Spleen (tissue), 11 donors: ENCODE measurements around the gene SPACA7. TPM values are rescaled to one million over a fixed set of nuclear protein-coding genes. Genes with fewer than 3 reads are reported as not detected.

Experiments used
- DNase-seq: peaks from one replicate; pipeline ENCODE4 v3.0.0-alpha.2; 2020
- H3K27ac ChIP-seq, 8 donors: fragments of 200-600 bp; sonication (generic) in 7 of 8; 1 replicate in 4 of 8; 2 replicates in 4 of 8; pipeline versions ENCODE4 v1.5.0 to v1.8.0; 2016 to 2021; ENCODE audit warnings: inconsistent platforms in 4 of 8, mild to moderate bottlenecking in 4 of 8, moderate library complexity in 1 of 8
- H3K27me3 ChIP-seq, 7 donors: fragments of 200-600 bp; sonication (generic) in 6 of 7; replicated peaks in 1 of 7; 1 replicate in 4 of 7; 2 replicates in 3 of 7; pipeline versions ENCODE4 v1.5.0 to v1.8.0; 2016 to 2021; ENCODE audit warnings: inconsistent platforms in 3 of 7, mild to moderate bottlenecking in 1 of 7
- H3K36me3 ChIP-seq, 6 donors: fragments of 200-600 bp; sonication (generic) in 5 of 6; 1 replicate in 4 of 6; 2 replicates in 2 of 6; pipeline versions ENCODE4 v1.5.0 to v1.8.0; 2016 to 2021; ENCODE audit warnings: inconsistent platforms in 2 of 6
- H3K4me1 ChIP-seq, 6 donors: fragments of 200-600 bp; sonication (generic) in 5 of 6; 1 replicate in 3 of 6; 2 replicates in 3 of 6; pipeline versions ENCODE4 v1.5.0 to v1.8.0; 2016 to 2021; ENCODE audit warnings: inconsistent platforms in 3 of 6
- H3K4me3 ChIP-seq, 8 donors: fragments of 200-600 bp; sonication (generic) in 7 of 8; 1 replicate in 4 of 8; 2 replicates in 4 of 8; pipeline versions ENCODE4 v1.5.0 to v1.8.0; 2016 to 2021; ENCODE audit warnings: inconsistent platforms in 4 of 8, mild to moderate bottlenecking in 4 of 8, moderate library complexity in 2 of 8
- H3K9me3 ChIP-seq, 8 donors: fragments of 200-600 bp; sonication (generic) in 7 of 8; 1 replicate in 4 of 8; 2 replicates in 4 of 8; pipeline versions ENCODE4 v1.5.0 to v1.8.0; 2016 to 2021; ENCODE audit warnings: inconsistent platforms in 4 of 8
- CTCF ChIP-seq, 11 experiments: fragments of 200-600 bp in 7 of 11; fragments of 450-650 bp in 4 of 11; sonication (generic) in 4 of 11; IDR thresholded peaks in 8 of 11; conservative IDR thresholded peaks in 3 of 11; 1 replicate in 7 of 11; 2 replicates in 4 of 11; pipeline versions ENCODE4 v1.4.0 to v1.8.0; 2016 to 2021; ENCODE audit warnings: antibody characterized with exemption in 11 of 11, inconsistent platforms in 4 of 11, mild to moderate bottlenecking in 1 of 11
- POLR2A ChIP-seq, 3 donors: fragments of 450-650 bp; IDR thresholded peaks; one replicate each; pipeline ENCODE4 v1.5.1; 2017; ENCODE audit warnings: antibody characterized with exemption in 3 of 3, mild to moderate bottlenecking in 1 of 3
- POLR2AphosphoS5 ChIP-seq, 3 donors: sonication (generic); formaldehyde crosslinking; IDR thresholded peaks; one replicate each; pipeline ENCODE4 v1.5.1; 2017; ENCODE audit warnings: antibody characterized with exemption in 3 of 3
- WGBS, 5 donors: extraction: QIAGEN DNeasy Blood & Tissue Kit in 3 of 5; methylation state at CpG; one replicate each; pipeline versions ENCODE4 v1.1.5 to v1.1.7; 2013 to 2018; 5-methylcytosine and 5-hydroxymethylcytosine counted together
- intact Hi-C: fragments of 100-400 bp; cut with DNase I; formaldehyde crosslinking; loops from one replicate; pipeline ENCODE4 v1.15.0; 2023; ENCODE audit warnings: low total_unique reads
- polyA plus RNA-seq, 3 donors: library from polyadenylated mRNA; stranded (reverse); fragments of 200-250 nt; gene quantifications; one replicate each; pipeline ENCODE4 v1.2.1, GENCODE V29; 2013
- total RNA-seq, 7 donors: library from RNA; depleted of rRNA in 3 of 7; stranded (reverse); fragments of >200 nt in 3 of 7; fragmentation: NEBNext Ultra II Directional in 4 of 7; extraction: Animal tissue kit (Norgen Biotek cat#: 25700) in 4 of 7; gene quantifications; one replicate each; pipeline versions ENCODE4 v1.1.0 to v1.2.1, GENCODE V29; 2016 to 2021
- donor health status: healthy with polysubstance abuse.
- donor health status: DM: no; HTN: no; CAD: no; lungs with moderate emphysema.
- donor health status: DM: no; HTN: no; CAD: no.
- donor health status: Bipolar disorder and iron deficiency.
- donor health status: healthy.
- donor health status: DM: no; HTN: no; CAD: no.
- donor health status: DM: yes; HTN: yes; CAD: no.

Gene SPACA7
- total and polyA plus RNA-seq, 10 donors, result not detected

DNA sequence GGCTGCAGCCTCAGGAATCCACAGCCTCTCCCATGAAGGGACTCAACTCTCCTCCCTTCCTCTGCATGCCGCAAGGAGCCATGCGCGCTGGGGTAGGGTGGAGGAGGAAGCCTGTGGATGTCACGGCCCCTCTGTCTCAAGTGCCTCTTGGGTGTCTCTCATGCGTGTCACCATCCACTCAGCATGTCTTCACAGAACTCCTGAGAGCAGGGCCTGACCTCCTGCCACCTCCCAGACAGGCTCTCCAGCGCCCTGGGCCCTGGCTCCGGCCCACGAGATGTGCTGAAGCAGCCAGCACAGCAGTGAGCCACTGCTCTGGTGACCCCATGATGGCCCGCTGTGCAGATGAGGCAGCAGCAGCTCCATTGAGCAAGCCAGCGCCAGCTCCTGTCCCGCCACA lies 25.9 kb upstream of the SPACA7 start:
- intact Hi-C loops, result no loop called here
- peak; percentile 56 for DNase-seq
- no peak for TF ChIP-seq CTCF (IDR thresholded peaks at IDR 0.05 in 8 of 11, conservative IDR thresholded peaks at IDR 0.05 in 3 of 11)
- no peak for TF ChIP-seq POLR2AphosphoS5 (IDR thresholded peaks at IDR 0.05)
- TF ChIP-seq POLR2A (IDR thresholded peaks at IDR 0.05), result no peak
- Histone ChIP-seq H3K4me3 (no peak overlapping the region), H3K36me3 (no peaks in the 10 kb centered on the region), H3K4me1 (no peaks in the 10 kb centered on the region), H3K9me3 (no peaks in the 10 kb centered on the region), H3K27me3 (peaks cover 0 to 76% (median 20%) of the 10 kb centered on the region in 7 donors), H3K27ac (no peak overlapping the region)
- WGBS, 5 donors, result 57 to 90% (median 83%) methylated on average over 7 to 11 of the region's 11 CpGs

GRCh38 chr13:112351825-112352224 lies 24.3 kb upstream of the SPACA7 start:
- WGBS, 5 donors, result 30 to 40% (median 35%) methylated on average over 8 of the region's 8 CpGs
- TF ChIP-seq POLR2A (IDR thresholded peaks at IDR 0.05), result no peak
- TF ChIP-seq CTCF (IDR thresholded peaks at IDR 0.05 in 8 of 11, conservative IDR thresholded peaks at IDR 0.05 in 3 of 11), result no peak
- TF ChIP-seq POLR2AphosphoS5 (IDR thresholded peaks at IDR 0.05), result no peak
- Histone ChIP-seq H3K9me3 (no peaks in the 10 kb centered on the region), H3K27ac (no peak overlapping the region), H3K36me3 (no peaks in the 10 kb centered on the region), H3K27me3 (peaks cover 0 to 70% (median 8%) of the 10 kb centered on the region in 7 donors), H3K4me3 (no peak overlapping the region), H3K4me1 (no peaks in the 10 kb centered on the region)
- intact Hi-C loops, result no loop called here
- no peak for DNase-seq

DNA sequence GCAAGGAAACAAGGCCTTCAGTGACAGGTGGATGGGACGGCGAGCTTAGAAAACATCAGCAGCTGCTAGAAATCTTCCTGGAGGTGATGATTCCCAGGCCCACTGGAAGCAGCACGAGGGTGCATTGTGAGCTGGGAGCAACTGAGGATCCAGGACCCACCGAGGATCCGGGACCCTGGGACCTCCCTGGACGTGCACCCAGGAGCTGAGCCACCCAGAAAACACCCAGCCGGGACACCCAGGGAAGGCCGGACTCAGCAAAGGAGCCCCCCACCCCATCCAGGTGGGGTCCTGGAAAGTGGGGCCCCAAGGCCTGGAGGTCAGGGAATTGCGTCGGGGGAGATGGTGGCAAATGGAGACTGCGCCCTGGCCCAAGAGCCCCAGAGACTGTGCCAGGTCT lies 22.3 kb upstream of the SPACA7 start:
- intact Hi-C loops, result no loop called here
- H3K27ac ChIP-seq, result no peak overlapping the region
- H3K4me1 ChIP-seq, result no peaks in the 10 kb centered on the region
- H3K36me3 ChIP-seq, result no peaks in the 10 kb centered on the region
- H3K27me3 ChIP-seq, result peaks cover 0 to 52% (median 0%) of the 10 kb centered on the region in 7 donors
- H3K9me3 ChIP-seq, result no peaks in the 10 kb centered on the region
- 77 to 92% (median 84%) methylated on average over 7 to 11 of the region's 11 CpGs for WGBS, 5 donors
- DNase-seq, result peak; percentile 54
- no peak for TF ChIP-seq CTCF (IDR thresholded peaks at IDR 0.05 in 8 of 11, conservative IDR thresholded peaks at IDR 0.05 in 3 of 11)
- no peak for TF ChIP-seq POLR2A (IDR thresholded peaks at IDR 0.05)
- no peak for TF ChIP-seq POLR2AphosphoS5 (IDR thresholded peaks at IDR 0.05)
- H3K4me3 ChIP-seq, result no peak overlapping the region

- H3K9me3 ChIP-seq, result peaks cover 0 to under 1% (median 0%) of the 10 kb centered on the region in 8 donors
- no peaks in the 10 kb centered on the region for H3K36me3 ChIP-seq
- DNase-seq, result peak; percentile 64
- H3K27me3 ChIP-seq, result peaks cover 0 to 44% (median 0%) of the 10 kb centered on the region in 7 donors
- 82 to 90% (median 89%) methylated on average over 27 to 32 of the region's 32 CpGs for WGBS, 5 donors
- H3K27ac ChIP-seq, result no peak overlapping the region
- TF ChIP-seq POLR2AphosphoS5 (IDR thresholded peaks at IDR 0.05), result no peak
- TF ChIP-seq POLR2A (IDR thresholded peaks at IDR 0.05), result no peak
- TF ChIP-seq CTCF (IDR thresholded peaks at IDR 0.05 in 8 of 11, conservative IDR thresholded peaks at IDR 0.05 in 3 of 11), result no peak
- H3K4me1 ChIP-seq, result no peaks in the 10 kb centered on the region
- no peak overlapping the region for H3K4me3 ChIP-seq
- intact Hi-C loops, result no loop called here
These were observed 21.6 kb upstream of the SPACA7 start for GRCh38 chr13:112354330-112355273.
